Suprapubic skin (tissue), 2 donors: Measurements from ENCODE around the gene STARD10.

Source experiments
- EP300 ChIP-seq: sonication (generic); formaldehyde crosslinking; IDR thresholded peaks from one replicate; pipeline ENCODE4 v1.6.1; 2017; ENCODE audit warnings: antibody characterized with exemption
- POLR2A ChIP-seq, 2 donors: fragments of 450-650 bp; IDR thresholded peaks; one replicate each; pipeline ENCODE4 v1.6.1; 2017; ENCODE audit warnings: antibody characterized with exemption in 2 of 2, mild to moderate bottlenecking in 2 of 2, moderate library complexity in 2 of 2

DNA sequence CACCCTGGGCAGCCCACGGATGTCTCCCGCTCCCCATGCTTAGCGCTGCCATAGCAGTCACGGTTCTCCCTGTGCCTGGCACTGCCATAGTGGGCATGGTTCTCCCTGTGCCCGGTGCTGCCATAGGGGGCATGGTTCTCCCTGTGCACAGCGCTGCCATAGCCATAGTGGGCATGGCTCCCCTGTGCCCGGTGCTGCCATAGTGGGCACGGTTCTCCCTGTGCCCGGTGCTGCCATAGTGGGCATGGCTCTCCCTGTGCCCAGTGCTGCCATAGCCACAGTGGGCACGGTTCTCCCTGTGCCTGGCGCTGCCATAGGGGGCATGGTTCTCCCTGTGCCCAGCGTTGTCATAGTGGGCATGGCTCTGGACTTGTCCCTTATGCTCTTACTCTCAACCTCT, 21.8 kb downstream of the STARD10 start:
- TF ChIP-seq EP300 (no peak), POLR2A (IDR thresholded peaks at IDR 0.05) (no peak)
